Lower lobe of right lung (tissue), 2 donors: ENCODE data around the gene PDE4C. TPM values are rescaled to one million over a fixed set of nuclear protein-coding genes. Genes with fewer than 3 reads are reported as not detected.

Source experiments
- ATAC-seq, 2 donors: fragments of 200-7000 bp; cut with Tn5 transposase; one replicate each; pipeline ENCODE4 v1.9.1; 2020 to 2022; ENCODE audit warnings: mild to moderate bottlenecking in 2 of 2, moderate library complexity in 2 of 2
- DNase-seq: peaks from one replicate; pipeline ENCODE4 v3.0.0-alpha.2; 2020
- H3K27ac ChIP-seq: fragments of 200-600 bp; one replicate; pipeline ENCODE4 v1.8.0; 2022
- H3K27me3 ChIP-seq: fragments of 200-600 bp; one replicate; pipeline ENCODE4 v1.8.0; 2022; ENCODE audit warnings: low read depth
- H3K36me3 ChIP-seq: fragments of 200-600 bp; one replicate; pipeline ENCODE4 v1.8.0; 2022; ENCODE audit warnings: mild to moderate bottlenecking
- H3K4me1 ChIP-seq: fragments of 200-600 bp; one replicate; pipeline ENCODE4 v1.8.0; 2022
- H3K4me3 ChIP-seq: fragments of 200-600 bp; one replicate; pipeline ENCODE4 v1.8.0; 2022; ENCODE audit warnings: mild to moderate bottlenecking
- H3K9me3 ChIP-seq: fragments of 200-600 bp; one replicate; pipeline ENCODE4 v1.8.0; 2022
- intact Hi-C: fragments of 100-400 bp; cut with DNase I; formaldehyde crosslinking; loops from one replicate; pipeline ENCODE4 v1.11.0; 2022
- total RNA-seq: library from RNA; stranded (reverse); fragmentation: NEBNext Ultra II Directional; extraction: Animal tissue kit (Norgen Biotek cat#: 25700); gene quantifications from one replicate; pipeline ENCODE4 v1.2.1, GENCODE V29; 2021
- TF ChIP-seq, protein P1 (sequence below): fragments of 200-600 bp; IDR thresholded peaks from one replicate; pipeline ENCODE4 v1.8.0; 2022; ENCODE audit warnings: antibody characterized with exemption, mild to moderate bottlenecking
- donor health status: DM: no; HTN: yes; CAD: no; lungs with severe emphysema.

Gene PDE4C
- total RNA-seq, 1 donor from 2014 or later: 9.6 TPM

DNA sequence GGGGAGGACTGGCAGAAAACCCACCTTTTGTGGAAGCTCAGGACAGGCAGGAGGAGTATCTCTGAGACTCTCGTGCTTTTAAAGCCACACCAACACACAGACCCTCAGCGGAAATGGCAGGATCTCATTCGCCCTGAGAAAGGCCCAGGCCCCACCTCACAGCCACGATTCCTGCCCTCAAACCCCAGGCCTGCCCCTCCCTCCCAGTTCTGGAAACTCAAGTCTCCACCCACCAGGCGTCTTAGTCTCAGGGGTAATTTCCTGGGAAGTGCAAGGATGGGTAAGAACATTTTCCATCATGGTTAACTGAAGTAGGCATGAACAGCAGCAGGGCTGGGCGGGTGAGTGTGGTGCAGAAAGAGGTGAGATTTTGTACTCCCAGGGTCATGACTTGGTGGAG lies 8.0 kb upstream of the PDE4C start:
- no peak for DNase-seq
- H3K27ac ChIP-seq: no peak overlapping the region
- TF ChIP-seq, protein P1, sequence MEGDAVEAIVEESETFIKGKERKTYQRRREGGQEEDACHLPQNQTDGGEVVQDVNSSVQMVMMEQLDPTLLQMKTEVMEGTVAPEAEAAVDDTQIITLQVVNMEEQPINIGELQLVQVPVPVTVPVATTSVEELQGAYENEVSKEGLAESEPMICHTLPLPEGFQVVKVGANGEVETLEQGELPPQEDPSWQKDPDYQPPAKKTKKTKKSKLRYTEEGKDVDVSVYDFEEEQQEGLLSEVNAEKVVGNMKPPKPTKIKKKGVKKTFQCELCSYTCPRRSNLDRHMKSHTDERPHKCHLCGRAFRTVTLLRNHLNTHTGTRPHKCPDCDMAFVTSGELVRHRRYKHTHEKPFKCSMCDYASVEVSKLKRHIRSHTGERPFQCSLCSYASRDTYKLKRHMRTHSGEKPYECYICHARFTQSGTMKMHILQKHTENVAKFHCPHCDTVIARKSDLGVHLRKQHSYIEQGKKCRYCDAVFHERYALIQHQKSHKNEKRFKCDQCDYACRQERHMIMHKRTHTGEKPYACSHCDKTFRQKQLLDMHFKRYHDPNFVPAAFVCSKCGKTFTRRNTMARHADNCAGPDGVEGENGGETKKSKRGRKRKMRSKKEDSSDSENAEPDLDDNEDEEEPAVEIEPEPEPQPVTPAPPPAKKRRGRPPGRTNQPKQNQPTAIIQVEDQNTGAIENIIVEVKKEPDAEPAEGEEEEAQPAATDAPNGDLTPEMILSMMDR: no peak

DNA sequence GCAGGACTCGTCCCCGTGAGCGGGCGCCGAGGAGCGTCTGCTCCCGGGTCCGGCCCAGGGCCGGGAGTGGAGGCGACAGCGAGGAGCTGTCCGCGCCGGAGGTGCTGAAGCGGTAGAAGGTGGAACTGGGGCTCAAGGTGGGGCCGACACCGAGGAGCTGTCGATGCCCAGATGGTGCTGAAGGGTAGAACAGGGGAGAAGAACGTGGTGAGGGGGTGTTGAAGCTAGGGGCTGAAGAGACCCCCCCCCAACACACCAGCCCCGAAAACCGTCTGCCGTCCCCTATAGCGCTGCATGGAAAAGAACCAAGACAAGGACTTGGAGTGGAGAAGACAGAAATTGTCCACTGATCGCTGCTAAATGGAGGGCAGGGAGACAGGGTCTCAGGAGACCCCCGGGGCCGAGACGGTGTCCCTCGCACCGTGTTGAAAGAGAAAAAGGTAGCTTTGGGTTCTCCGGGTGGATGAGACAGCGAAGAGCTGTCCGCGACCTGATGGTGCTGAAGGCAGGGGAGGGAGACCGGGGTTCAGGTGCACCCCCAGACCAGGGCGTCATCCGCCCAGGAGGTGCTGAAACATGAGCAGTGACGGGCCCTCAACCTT lies 7.1 kb upstream of the PDE4C start:
- H3K4me1 ChIP-seq: peaks cover 9% of the 10 kb centered on the region
- no peak overlapping the region for H3K27ac ChIP-seq
- H3K36me3 ChIP-seq: no peaks in the 10 kb centered on the region
- ATAC-seq (peak; percentile 76 to 83), DNase-seq (peak; percentile 71)
- intact Hi-C loops: no loop called here
- H3K9me3 ChIP-seq: no peaks in the 10 kb centered on the region
- TF ChIP-seq, protein P1: no peak
- H3K4me3 ChIP-seq: no peak overlapping the region
- H3K27me3 ChIP-seq: peaks cover 33% of the 10 kb centered on the region

More for the DNA sequence above, 8.0 kb upstream of the PDE4C start:
- Histone ChIP-seq H3K4me3 (no peak overlapping the region), H3K4me1 (peaks cover 9% of the 10 kb centered on the region), H3K9me3 (no peaks in the 10 kb centered on the region), H3K36me3 (no peaks in the 10 kb centered on the region), H3K27me3 (peaks cover 33% of the 10 kb centered on the region)
- ATAC-seq: no peak
- intact Hi-C loops: no loop called here

DNA sequence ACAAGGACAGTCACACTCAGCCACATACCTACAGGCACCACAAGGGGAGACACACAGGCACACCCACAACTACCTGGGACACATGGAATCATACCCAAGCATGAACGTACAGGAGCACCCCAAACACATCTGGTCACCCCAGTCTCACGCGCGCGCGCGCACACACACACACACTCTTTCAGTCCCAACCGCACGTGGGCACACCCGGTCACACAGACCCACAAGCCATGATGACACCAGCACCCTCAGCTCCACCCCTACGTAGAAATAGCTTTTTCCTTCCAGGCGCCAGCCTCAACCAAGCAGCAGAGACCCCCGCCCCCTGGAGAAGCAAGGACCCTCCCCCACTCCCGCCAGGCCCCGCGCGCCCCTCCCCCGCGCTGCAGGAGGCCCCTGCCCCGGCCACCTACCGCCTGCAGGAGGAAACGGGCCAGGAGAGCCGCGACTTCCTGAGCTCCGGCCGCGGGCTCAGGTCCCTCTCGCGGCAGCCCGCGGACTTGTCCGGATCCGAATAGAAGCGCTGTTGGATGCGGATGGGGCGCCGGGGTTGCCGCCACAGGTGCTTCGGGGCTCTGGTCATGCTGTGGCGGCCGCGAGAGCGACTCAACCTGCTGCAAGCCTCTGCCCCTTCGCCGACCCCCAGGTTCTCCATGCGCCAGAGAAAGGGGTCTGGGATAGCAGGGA lies 6.4 kb upstream of the PDE4C start:
- Histone ChIP-seq H3K27ac (no peak overlapping the region), H3K27me3 (peaks cover 37% of the 10 kb centered on the region), H3K36me3 (no peaks in the 10 kb centered on the region), H3K4me1 (peaks cover 9% of the 10 kb centered on the region), H3K4me3 (no peak overlapping the region), H3K9me3 (no peaks in the 10 kb centered on the region)
- TF ChIP-seq, protein P1: no peak
- ATAC-seq: peak; percentile 20 to 30
- intact Hi-C loops: no loop called here
- no peak for DNase-seq

DNA sequence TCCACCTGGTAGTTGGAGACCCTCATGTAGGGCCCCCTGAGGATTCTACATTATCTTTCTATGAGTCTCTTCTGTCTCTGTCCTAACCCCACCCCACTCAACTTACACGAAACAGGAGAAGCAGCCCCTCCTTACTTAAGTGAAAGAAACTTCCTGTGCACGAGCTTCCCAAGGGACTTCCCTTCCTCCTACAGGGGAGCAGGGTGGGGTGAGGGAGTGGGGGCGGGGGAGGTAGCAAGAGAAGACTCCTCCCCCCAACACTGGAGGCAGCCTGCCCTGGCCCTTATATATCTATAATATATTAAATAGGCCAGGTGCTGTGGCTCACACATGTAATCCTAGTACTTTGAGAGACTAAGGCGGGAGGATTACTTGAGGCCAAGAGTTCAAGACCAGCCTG lies 5.5 kb upstream of the PDE4C start:
- intact Hi-C loops: no loop called here
- Histone ChIP-seq H3K4me3 (no peak overlapping the region), H3K27me3 (peaks cover 46% of the 10 kb centered on the region), H3K36me3 (no peaks in the 10 kb centered on the region), H3K27ac (no peak overlapping the region), H3K9me3 (no peaks in the 10 kb centered on the region), H3K4me1 (peaks cover 9% of the 10 kb centered on the region)
- no peak for ATAC-seq
- TF ChIP-seq, protein P1: no peak
- DNase-seq: no peak

DNA sequence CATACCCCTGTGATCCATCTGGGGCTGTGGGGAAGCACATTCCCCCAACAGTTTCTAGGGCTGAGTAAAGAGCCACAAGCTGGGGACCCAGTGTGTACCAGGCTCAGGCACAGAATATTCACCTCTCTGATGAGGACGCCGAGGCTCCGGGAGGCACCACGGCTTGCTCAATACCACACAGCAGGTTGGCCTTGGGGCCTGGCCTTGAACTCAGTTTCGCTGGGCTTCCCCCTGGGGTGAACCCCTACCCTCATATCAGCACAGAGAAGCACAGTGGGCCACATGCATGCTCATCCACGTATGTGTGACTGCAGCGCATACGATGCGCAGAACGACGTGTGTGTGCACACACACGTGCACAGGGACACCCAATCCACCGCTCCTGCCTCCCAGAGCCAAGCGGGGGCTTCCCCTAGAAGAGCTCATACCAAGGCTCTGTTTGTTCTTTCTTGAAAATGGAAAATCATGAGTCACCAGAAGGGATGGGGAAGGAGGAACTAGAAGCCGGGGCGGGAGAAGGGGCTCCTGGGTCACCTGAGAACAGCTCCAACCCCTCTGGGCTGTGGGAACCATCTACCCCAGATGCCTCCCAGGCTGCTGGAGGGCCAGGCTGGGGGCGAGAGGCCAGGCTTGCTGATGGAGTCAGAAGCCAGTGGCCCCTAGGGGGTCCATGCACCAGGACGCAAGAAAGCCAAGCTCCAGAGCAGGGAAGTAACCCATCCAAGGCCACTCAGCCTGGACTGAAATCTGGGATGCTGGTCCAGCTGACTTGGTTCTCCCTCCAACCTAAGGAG lies 4.9 kb upstream of the PDE4C start:
- Histone ChIP-seq H3K4me3 (no peak overlapping the region), H3K9me3 (no peaks in the 10 kb centered on the region), H3K4me1 (peaks cover 13% of the 10 kb centered on the region), H3K36me3 (no peaks in the 10 kb centered on the region), H3K27me3 (peaks cover 49% of the 10 kb centered on the region), H3K27ac (no peak overlapping the region)
- DNase-seq (no peak), ATAC-seq (no peak)
- TF ChIP-seq, protein P1: no peak
- intact Hi-C loops: no loop called here
